ENCODE measurements around the gene POLR2J.
"Not testable (repeated sequence)": the region's sequence is repeated elsewhere in the genome, so short reads cannot be mapped to it uniquely, and the experiment has no call there.

Gene POLR2J

DNA sequence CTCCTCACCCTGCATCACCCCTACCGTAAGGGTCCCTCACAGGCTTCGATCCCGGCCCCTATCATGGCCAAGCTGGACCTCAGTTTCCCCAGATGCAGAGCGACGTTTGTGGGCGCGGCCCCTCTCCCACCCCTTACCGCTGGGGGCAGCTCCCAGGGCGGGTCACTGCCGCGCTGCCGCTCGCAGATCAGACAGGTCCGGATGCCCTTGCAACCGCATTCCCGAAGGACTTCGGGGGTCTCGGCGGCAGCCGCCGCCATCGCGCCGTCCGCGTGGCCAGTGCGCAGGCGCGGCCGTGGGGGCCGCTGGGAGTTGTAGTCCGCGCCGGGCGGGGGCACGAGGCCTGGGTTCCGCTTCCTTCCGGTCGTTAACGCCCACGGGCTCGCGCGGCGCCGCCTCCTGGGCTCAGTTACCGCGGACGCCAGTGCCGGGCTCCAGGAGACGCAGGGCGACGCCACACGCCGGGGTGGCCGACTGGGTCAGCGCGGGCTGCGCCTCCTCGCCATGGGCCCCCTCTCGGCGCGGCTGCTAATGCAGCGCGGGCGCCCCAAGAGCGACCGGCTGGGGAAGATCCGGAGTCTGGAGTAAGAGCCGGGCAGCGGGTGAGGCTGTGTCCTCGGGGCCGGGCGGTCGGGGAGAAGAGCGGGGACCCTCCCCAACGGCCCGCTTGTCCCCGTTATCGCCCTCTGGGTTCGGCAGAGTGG, 14.0 kb downstream of the POLR2J start, which contains the start of the genes ALKBH4 and LRWD1:
TSS of gene ALKBH4 (minus strand) at position 287 of the 704 bp plus-strand sequence. CDS start at position 260, 27 bp downstream.
TSS of gene LRWD1 (plus strand) at position 408 of the 704 bp plus-strand sequence. CDS start at position 505, 97 bp downstream.
- DNase-seq = peak; percentile 29

DNA sequence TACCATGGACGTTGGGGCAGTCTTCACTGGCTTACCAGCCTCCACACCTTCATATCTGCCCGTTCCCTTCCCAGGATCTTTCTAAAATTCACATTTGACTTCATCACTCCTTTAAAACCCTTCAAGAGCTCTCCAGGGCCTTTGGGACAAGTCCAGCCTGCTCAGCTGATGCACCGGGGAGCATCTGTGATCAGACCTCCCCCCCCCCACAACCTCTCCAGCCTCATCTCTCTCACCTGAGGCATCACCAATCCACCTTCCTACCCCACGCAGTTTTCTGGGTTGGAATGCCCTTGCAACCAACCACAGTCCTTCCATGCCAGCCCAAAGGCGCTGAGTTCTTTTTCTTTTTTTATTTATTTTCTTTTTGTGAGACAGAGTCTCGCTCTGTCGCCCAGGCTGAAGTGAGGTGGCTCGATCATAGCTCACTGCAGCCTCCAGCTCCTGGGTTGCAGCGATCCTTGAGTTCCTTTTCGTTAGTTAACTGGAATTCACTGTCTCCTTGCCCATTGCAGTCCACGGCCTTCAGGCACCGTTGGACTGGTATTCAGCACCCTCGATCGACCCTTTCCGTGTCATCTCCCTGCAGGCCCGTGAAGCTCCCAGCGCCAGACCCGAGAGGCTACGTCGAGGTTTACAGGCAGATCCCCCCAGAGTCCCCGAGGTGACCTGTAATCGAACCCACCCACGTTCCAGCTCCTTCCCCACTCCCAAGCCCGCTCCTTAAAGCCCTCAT, 14.7 kb downstream of the POLR2J start:
- DNase-seq = no peak

DNA sequence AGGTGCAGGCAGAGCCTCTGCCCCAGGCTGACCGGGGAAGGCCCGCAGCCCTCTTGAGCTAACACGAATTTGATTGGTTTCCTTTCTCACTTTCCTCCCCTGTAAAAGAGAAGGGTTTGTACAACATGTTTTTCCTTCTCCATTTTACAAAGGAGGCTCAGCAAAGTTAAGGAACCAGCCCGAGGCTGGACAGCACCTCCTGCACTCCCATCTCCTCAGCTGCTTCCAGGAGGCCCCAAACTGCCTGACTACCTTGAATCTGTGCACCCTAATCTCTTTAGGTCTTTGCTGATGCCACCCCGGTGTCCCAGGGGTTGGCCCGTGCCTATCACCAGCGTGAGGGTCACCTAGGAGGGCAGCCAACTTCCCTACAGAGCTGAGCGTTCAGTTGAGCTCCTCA, 18.3 kb downstream of the POLR2J start:
- no peak for DNase-seq

DNA sequence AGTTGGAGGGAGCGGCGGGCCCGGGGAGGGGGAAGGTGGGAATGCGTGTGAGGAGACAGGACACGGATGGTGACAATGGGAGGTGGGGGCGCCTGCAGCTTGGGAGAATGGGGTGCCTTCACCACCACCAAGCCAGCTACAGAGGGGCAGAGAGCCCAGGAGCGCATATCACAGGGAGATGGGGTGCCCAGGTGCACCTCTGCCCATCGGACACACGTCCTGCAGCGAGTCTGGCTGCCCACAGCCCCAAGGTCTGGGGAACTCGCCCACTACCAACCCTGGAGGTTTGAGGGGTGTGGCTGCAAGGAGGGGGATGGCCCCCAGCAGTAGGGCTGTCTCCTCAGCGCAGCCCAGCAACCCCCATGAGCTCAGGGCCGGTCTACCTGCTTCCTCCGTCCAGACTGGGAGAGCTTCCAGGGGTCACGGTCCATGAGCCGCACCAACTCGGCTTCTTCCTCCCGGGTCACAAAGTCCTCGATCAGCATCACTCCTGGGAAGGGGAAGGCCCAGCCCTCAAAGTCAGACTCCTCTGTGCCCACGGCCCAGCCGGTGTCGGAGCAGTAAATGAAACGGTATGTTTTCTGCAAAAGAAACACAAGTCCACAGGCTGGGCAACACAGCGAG, 19.4 kb downstream of the POLR2J start:
- no peak for DNase-seq

DNA sequence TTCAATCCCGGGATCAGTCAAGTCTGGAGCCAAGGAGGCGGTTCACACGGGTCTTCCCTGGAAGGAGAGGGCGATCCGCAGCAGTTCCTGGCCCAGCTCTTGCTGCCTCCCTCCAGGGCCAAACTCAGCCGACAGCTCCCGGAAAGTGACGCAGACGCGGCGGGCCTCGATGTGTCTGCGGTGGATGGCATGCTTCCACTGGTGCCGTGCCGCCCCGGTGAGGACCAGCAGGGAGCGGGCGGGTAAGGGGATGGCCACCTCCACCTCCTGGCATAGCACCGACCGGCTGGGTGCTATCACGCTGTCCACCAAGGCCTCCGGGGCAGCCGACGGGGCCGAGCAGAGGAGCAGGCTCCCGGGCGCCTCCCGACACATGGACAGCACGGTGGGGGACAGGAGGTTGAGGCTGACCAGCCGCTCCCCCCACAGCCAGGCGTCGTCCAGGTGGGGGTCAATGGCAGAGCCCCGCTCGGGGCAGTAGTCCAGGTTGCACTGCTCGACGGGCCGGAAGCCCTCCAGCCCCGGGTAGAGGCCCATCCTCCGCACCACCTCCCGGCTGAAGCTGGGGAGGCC, 21.3 kb downstream of the POLR2J start:
- no peak for DNase-seq

DNA sequence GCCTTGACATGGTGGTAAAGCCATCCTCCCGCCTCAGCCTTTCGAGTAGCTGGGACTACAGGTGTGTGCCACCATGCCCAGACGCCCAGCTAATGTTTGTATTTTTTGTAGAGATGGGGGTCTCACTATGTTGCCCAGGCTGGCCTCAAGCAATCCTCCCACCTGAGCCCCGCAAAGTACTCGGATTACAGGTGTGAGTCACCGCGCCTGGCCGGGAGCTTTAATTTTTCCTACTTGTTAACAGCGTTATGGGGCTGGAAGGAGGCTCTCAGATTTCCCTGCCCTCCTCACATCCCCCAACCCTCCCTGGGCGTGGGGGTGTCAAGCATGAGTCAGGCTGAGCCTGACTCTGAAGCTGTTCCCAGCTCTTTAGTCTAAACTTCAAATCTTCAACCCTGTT, 22.4 kb downstream of the POLR2J start:
- DNase-seq = no peak

DNA sequence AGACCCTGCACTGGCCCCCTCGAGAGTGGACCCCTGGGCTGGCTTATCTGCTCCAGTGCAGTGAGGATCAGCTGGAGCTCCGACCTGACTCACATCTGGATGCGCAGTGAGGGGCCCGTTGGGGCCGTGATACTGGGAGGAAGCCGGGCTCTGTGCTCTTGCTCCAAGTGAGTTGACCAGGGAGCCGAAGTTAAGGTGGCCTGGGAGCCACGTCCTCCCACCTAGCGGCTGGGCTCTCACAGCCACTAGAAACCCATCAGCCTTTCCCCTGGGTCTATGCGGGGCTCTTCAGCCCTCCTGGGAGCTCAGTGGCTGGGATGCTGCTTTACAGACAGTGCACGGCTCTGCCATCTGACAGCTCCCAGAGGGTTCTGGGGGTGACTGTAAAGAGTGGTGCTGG, 23.1 kb downstream of the POLR2J start:
- DNase-seq = no peak

DNA sequence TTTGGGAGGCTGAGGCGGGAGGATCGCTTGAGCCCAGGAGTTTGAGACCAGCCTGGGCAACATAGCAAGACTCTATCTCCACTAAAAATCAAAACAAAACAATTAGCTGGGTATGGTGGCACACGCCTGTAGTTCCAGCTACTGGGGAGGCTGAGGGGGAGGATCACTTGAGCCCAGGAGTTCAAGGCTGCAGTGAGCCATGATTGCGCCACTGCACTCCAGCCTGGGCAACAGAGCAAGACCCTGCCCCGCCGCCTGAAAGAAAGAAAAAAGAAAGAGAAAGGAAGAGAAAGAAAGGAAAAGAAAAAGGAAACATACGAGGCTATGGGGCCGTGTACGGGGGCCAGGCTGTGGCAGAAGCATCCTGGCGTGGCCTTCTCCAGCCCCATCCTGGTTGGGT, 23.8 kb downstream of the POLR2J start:
- not testable (repeated sequence) for DNase-seq

DNA sequence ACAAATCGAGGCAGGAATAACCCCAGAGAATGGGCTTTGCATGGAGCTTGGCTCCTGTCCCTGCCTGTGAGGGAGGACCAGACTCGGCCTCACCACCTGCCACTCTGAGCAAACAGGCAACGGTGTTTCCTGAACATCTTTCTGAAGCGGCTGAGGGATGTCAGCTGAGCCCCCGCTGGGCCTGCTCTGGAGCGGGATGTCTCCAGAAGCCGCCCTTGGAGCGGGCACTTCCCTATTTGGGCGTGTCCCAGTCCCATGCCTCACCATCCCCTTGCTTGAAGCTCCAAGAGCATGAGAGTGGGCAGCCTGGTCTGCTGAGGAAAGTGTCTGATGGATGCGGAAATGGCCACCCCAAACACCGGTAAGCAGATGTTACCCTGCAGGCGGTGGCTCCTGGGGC, 24.3 kb downstream of the POLR2J start:
- no peak for DNase-seq

DNA sequence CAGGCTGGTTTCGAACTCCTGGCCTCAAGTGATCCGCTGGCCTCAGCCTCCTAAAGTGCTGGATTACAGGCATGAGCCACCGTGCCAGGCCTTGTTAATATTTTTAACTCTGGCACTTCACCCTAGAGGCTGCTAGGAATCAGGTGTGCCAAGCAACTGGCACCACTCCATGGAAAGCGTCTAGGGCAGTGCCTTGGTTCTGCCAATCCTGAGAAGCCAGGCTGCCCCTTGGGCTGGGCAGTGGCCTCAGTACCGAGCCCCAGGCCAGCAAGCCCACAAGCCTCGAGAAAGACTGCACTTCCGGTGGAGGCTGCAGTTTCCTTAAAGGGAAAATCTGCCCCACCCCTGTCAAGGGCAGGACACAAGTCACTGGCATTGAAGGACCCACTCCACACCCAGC, 25.4 kb downstream of the POLR2J start:
- DNase-seq = no peak

DNA sequence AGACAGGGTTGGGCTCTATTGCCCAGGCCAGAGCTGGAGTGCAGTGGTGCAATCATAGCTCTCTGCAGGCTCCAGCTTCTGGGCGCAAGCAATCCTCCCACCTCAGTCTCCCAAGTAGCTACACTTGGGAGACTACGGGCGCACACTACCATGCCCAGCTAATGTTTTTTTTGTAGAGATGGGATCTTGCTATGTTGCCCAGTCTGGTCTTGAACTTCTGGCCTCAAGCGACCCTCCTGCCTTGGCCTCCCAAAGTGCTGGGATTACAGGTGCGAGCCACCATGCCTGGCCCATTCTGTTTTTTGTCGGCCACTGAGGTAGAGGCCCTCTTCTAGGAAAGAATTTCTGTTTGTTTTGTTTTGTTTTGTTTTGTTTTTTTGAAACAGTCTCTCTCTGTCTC, 26.3 kb downstream of the POLR2J start:
- no peak for DNase-seq

DNA sequence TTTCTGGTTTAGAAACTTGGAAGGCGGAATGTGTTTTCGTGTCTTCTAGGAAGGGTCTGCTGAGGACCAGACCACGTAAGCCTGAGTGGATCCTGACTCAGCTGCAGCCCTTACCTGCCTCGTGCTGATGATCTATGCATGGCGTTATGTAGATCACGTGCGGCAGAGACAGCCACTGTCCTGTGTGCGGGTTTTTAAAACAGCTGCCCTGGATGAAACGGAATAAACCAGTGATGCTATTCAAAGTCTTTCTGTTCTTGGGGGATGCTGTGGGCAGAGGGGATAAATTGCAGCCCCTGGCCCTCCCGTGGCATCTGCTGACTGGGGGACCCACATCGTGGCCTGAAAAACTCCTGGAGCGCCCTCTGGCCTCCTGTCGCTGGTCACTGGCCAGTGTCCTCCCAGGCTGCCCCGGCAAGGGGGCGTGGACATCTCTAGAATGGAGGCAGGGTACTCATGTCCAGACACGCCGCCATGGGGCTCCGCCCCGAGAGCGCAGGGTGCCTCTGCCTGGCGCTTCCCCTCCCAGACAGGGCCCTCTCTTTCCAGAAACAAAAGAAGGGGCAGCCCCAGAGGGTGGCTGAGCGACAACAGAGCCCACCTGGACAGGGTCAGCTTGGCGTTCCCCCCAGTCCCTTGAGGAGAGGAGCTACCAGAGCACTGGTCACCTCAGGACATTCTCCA, 27.2 kb downstream of the POLR2J start:
- DNase-seq = no peak

DNA sequence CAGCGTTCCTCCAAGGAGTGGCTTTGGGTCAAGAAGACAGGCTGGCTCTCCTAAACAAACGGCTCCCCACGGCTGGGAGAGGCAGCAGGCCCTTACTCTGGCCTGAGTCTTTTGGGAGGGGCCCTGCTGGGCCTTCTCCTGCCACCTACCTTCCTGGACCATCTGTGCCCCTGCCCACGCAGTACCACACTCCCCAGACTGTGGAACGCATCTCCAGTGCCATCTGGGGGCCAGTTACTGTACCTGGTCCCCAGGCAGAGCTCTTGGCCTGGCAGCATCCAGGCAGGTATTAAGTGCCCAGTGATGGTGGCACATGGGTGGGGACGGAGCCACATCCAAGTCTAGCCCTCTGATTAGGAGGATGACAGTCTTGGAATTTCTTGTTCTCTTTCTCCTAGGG, 28.5 kb downstream of the POLR2J start:
- peak; percentile 7 for DNase-seq

DNA sequence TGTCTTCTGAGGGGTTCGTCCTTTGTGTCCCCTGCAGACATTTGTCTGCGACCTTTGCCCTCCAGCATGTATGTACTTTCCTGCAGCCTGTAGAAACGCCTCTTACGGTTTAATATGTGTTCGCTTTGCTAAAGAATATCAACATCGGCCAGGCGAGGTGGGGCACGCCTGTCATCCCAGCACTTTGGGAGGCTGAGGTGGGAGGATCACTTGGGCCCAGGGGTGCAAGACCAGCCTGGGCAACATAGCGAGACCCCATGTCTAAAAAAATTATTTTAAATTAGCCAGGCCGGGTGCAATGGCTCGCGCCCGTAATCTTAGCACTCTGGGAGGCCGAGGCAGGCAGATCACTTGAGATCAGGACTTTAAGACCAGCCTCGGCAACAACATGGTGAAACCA, 29.6 kb downstream of the POLR2J start:
- DNase-seq = no peak

DNA sequence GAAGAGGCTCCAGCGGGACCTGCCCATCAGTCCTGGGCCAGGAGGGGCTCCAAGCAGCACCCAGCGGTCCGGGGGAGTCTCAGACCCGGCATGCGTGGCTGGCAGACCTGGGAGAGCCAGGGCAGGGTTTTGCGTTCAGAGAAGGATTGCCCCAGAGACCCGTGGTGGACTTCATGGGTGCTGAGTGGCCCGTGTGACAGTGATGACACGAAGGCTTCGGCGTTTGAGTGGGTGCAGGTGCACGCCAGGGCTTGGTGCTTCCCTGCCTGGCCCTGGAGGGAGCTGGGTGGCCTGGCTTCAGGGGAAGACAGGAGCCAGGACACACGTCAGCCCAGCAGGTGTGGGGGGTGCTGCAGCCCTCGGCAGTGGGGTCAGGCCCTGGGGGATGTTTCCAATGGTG, 31.4 kb downstream of the POLR2J start:
- no peak for DNase-seq

DNA sequence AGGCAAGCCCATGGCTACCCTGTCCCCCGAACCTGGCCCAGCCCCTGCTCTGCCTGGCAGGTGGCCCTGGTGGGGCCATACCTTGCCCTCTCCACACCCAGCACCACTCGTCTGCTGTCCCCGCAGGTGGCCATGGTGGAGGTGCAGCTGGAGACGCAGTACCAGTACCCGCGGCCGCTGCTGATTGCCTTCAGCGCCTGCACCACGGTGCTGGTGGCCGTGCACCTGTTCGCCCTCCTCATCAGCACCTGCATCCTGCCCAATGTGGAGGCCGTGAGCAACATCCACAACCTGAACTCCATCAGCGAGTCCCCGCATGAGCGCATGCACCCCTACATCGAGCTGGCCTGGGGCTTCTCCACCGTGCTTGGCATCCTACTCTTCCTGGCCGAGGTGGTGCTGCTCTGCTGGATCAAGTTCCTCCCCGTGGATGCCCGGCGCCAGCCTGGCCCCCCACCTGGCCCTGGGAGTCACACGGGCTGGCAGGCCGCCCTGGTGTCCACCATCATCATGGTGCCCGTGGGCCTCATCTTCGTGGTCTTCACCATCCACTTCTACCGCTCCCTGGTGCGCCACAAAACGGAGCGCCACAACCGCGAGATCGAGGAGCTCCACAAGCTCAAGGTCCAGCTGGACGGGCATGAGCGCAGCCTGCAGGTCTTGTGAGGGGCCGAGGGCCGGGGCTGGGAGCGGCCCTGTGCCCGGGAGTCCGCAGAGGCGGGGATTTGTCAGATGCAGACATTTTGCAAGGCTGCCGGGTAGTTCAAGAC, 32.1 kb downstream of the POLR2J start:
- no peak for DNase-seq

DNA sequence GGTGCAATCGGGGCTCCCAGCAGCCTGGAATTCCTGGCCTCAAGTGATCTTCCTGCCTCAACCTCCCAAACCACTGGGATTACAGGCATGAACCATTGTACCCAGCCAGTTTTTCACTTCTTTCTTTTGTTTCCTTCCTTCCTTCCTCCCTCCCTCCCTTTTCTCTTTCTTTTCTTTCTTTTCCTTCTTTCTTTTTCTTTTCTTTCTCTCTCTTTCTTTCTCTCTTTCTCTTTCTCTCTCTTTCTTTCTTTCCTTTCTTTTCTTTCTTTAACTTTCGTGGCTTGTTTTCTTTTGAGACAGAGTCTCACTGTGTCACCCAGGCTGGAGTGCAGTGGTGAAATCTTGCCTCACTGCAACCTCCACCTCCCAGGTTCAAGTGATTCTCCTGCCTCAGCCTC, 33.0 kb downstream of the POLR2J start:
- DNase-seq = no peak

DNA sequence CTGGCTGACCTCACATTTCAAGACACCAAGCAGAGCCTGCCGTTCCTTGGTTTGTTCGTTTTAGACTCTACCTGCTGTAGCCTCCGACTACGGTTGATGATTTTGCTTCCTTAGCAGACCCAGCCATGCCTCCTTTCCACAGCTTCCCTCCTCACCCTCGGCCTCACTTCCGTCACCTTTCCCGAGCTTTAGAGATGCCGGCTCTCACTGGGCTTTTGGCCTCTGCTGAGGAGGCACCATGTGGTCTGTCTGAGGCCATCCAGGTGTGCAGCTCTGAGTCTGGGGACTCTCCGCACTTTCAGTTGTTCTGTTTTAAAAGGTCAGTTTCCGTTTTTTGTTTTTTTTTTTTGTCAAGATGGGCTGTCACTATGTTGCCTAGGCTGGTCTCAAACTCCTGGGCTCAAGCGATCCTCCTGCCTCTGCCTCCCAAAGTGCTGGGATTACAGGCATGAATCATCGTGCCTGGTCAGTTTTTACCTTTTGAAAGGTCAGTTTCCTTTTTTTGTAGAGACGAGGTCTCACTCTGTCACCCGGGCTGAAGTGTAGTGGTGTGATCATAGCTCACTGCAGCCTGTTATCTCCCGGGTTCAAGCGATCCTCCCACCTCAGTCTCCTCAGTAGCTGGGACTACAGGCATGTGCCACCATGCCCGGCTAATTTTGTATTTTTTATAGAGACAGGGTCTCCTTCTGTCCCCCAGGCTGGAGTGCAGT, 33.6 kb downstream of the POLR2J start:
- no peak for DNase-seq

DNA sequence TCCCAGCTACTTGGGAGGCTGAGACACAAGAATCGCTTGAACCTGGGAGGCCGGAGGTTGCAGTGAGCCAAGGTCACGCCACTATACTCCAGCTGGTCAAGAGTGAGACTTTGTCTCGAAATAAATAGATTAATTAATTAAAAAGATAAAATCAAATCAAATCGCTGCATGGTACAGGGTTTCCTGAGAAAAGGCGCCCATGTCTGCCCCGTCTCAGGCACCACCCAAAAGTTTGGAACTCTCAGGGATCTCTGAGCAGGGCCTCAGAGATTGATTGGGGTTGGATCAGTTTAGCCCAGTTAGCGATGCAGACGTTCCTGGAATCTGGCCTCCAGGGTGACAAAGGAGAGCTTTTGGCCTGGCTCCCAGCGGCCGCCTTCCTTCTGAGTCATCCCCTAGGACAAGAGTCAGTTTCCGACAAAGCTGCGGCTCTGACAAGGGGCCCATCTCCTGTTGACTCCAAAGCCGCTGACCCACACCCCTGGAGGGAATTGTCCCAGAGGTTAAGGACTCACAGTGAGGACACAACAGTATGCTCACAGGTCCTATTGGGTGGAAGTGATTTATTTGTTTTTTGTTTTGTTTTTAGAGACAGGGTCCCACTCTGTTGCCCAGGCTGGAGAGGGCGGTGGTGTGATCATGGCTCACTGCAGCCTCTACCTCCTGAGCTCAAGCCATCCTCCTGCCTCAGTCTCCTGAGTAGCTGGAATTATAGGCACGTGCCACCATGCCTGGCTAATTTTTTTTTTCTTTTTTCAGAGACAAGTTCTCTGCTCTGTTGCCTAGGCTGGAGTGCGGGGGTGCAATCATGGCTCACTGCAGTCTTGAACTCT, 38.5 kb downstream of the POLR2J start:
- DNase-seq = no peak

DNA sequence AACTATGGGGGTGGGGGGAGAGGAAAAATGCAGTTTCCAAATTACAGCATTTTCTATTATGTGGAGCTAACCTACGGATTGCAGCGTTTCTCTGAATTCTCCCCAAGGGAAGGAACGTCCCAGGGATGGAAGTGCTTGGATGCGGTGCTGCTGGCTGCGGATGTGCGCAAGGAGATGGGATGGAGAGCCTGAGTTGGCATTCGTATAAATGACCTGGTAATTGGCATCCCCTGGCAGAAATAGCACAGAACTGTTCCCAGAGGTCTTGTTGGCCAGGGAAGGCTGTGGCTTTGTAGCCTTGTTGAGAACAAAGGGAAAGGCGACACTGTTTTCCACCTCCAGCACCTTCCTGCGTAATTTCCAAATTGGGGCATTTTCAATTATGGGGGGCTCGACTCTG, 42.6 kb downstream of the POLR2J start:
- no peak for DNase-seq

DNA sequence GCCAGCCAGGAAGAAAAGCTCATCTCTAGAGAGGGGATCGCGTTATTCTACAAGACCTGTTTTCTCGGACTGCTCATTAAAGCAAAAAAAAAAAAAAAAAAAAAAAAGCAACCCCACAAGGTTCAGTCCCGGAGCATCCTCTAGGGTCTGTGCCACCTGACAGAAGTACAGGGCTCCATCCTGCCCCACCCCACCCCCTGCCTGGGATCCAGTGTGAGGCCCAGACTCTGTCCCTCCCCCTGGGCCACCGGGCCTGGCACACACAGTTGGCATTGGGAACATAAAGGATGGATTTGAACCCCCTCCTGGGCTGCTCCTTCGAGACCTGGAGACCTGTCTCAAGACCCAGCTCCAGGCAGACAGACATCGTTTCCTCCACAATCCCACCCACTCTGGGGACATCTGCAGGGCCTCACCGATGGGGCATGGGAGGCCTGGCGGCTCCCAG, 44.7 kb downstream of the POLR2J start:
- no peak for DNase-seq

Data from NCI-H524 treated with DMSO at 0.1 percent for 48 hours (cell line).